SK-N-SH (cell line): ENCODE data around the gene WDR90. TPM values are rescaled to one million over a fixed set of nuclear protein-coding genes. Genes with fewer than 3 reads are reported as not detected.

Experiments used
- CTCF ChIA-PET: fragments of 300-600, 350-600 bp; formaldehyde crosslinking; extraction: SDS; loops from one replicate; lab custom pipeline; 2021; lab: Yijun Ruan, JAX
- POLR2A ChIA-PET: fragments of 350-600 bp; sonication (Branson Sonifier 250); formaldehyde crosslinking; extraction: SDS; loops from one replicate; lab custom pipeline; 2020; ENCODE audit warnings: antibody characterized with exemption, inconsistent platforms; lab: Yijun Ruan, JAX
- DNase-seq: peaks from one replicate; pipeline ENCODE4 v3.0.0; 2012
- H2AFZ ChIP-seq: fragments of 200-600 bp; sonication (generic); 2 replicates; pipeline ENCODE4 v1.8.1; 2016; ENCODE audit warnings: antibody characterized with exemption, mild to moderate bottlenecking, low read depth
- H3F3A ChIP-seq: fragments of 200-600 bp; sonication (generic); replicated peaks from 2 replicates; pipeline ENCODE3; 2016; ENCODE audit warnings: antibody characterized with exemption, mild to moderate bottlenecking; ENCODE audit not compliant: insufficient read depth
- H3K27ac ChIP-seq, 2 experiments: fragments of 200-500 bp in 1 of 2; fragments of 200-600 bp in 1 of 2; sonication (Bioruptor generic) in 1 of 2; sonication (generic), shearing (Covaris generic) in 1 of 2; 2 replicates each; pipeline versions ENCODE4 v1.5.1 to v1.6.1; 2014 to 2016; ENCODE audit warnings: low read depth in 2 of 2, inconsistent platforms in 1 of 2, low read length in 1 of 2, mild to moderate bottlenecking in 1 of 2, mixed read lengths in 1 of 2
- H3K27me3 ChIP-seq: fragments of 200-600 bp; sonication (generic), shearing (Covaris generic); 2 replicates; pipeline ENCODE4 v1.6.1; 2016; ENCODE audit warnings: mixed run types; ENCODE audit not compliant: insufficient read depth
- H3K36me3 ChIP-seq, 2 experiments: fragments of 200-500 bp in 1 of 2; fragments of 200-600 bp in 1 of 2; sonication (Bioruptor generic) in 1 of 2; sonication (generic) in 1 of 2; replicated peaks in 1 of 2; 2 replicates each; pipeline versions ENCODE3 to v1.5.1; 2014 to 2016; ENCODE audit warnings: low read length in 1 of 2, mild to moderate bottlenecking in 1 of 2; ENCODE audit not compliant: insufficient read depth in 2 of 2, control insufficient read depth in 1 of 2
- H3K4me1 ChIP-seq, 2 experiments: fragments of 200-500 bp in 1 of 2; fragments of 200-600 bp in 1 of 2; sonication (Bioruptor generic) in 1 of 2; sonication (generic), shearing (Covaris generic) in 1 of 2; 2 replicates each; pipeline versions ENCODE4 v1.5.1 to v1.6.1; 2014 to 2016; ENCODE audit warnings: low read depth in 1 of 2, low read length in 1 of 2, mixed run types in 1 of 2; ENCODE audit not compliant: insufficient read depth in 2 of 2, control insufficient read depth in 1 of 2
- H3K4me2 ChIP-seq: fragments of 200-600 bp; sonication (generic), shearing (Covaris generic); 2 replicates; pipeline ENCODE4 v1.6.1; 2017; ENCODE audit warnings: mixed run types
- H3K4me3 ChIP-seq, 2 experiments: fragments of 200-500 bp in 1 of 2; fragments of 200-600 bp in 1 of 2; sonication (Bioruptor generic) in 1 of 2; sonication (generic), shearing (Covaris generic) in 1 of 2; 2 replicates each; pipeline versions ENCODE4 v1.5.1 to v1.8.1; 2014 to 2016; ENCODE audit warnings: low read depth in 2 of 2, inconsistent platforms in 1 of 2, low read length in 1 of 2, mild to moderate bottlenecking in 1 of 2, mixed read lengths in 1 of 2, moderate library complexity in 1 of 2
- H3K79me2 ChIP-seq: fragments of 200-600 bp; sonication (generic); 2 replicates; pipeline ENCODE4 v1.8.1; 2017; ENCODE audit warnings: mild to moderate bottlenecking; ENCODE audit not compliant: insufficient read depth
- H3K9ac ChIP-seq: fragments of 200-600 bp; sonication (generic); 2 replicates; pipeline ENCODE4 v1.6.1; 2017; ENCODE audit warnings: mixed run types
- H3K9me2 ChIP-seq: fragments of 200-600 bp; sonication (generic); 2 replicates; pipeline ENCODE4 v1.6.1; 2017; ENCODE audit warnings: mixed run types
- H3K9me3 ChIP-seq: fragments of 200-600 bp; sonication (generic); 2 replicates; pipeline ENCODE4 v1.6.1; 2017; ENCODE audit warnings: mixed run types, mild to moderate bottlenecking, moderate library complexity
- H4K20me1 ChIP-seq: fragments of 200-600 bp; sonication (generic); 2 replicates; pipeline ENCODE4 v1.6.1; 2017; ENCODE audit warnings: mild to moderate bottlenecking, mixed run types; ENCODE audit not compliant: insufficient read depth
- CHD2 ChIP-seq: fragments of 150-350 bp; IDR thresholded peaks from 2 replicates; pipeline ENCODE4 v1.6.1; 2018; ENCODE audit warnings: low read length; ENCODE audit not compliant: partially characterized antibody
- ELF1 ChIP-seq: IDR thresholded peaks from 2 replicates; pipeline ENCODE4 v1.4.0; 2012
- EP300 ChIP-seq, 2 experiments: IDR thresholded peaks; 2 replicates each; pipeline versions ENCODE4 v1.4.0 to v1.6.1; 2012; ENCODE audit warnings: borderline replicate concordance in 1 of 2, low read depth in 1 of 2, low read length in 1 of 2
- EZH2phosphoT487 ChIP-seq: fragments of 200-600 bp; sonication (generic); IDR thresholded peaks from 2 replicates; pipeline ENCODE4 v1.6.1; 2017; ENCODE audit warnings: low read depth, mixed run types, mild to moderate bottlenecking, antibody characterized with exemption, moderate library complexity, borderline replicate concordance
- FOSL2 ChIP-seq: IDR thresholded peaks from 2 replicates; pipeline ENCODE4 v1.4.0; 2012; ENCODE audit warnings: low read depth, mild to moderate bottlenecking, moderate library complexity, borderline replicate concordance
- FOXM1 ChIP-seq: IDR thresholded peaks from 2 replicates; pipeline ENCODE4 v1.4.0; 2012; ENCODE audit warnings: low read depth, mild to moderate bottlenecking
- MXI1 ChIP-seq: IDR thresholded peaks from 2 replicates; pipeline ENCODE4 v1.6.1; 2012; ENCODE audit warnings: mild to moderate bottlenecking, low read depth, low read length, improper control_type of control experiment
- NFIC ChIP-seq: IDR thresholded peaks from 2 replicates; pipeline ENCODE4 v1.4.0; 2012; ENCODE audit warnings: borderline replicate concordance
- NRF1 ChIP-seq: IDR thresholded peaks from 2 replicates; pipeline ENCODE4 v1.6.1; 2012; ENCODE audit warnings: low read depth, mild to moderate bottlenecking, low read length
- RAD21 ChIP-seq: IDR thresholded peaks from 2 replicates; pipeline ENCODE4 v1.6.1; 2012; ENCODE audit warnings: mild to moderate bottlenecking, low read length
- RFX5 ChIP-seq: IDR thresholded peaks from 2 replicates; pipeline ENCODE4 v1.6.1; 2012; ENCODE audit warnings: mild to moderate bottlenecking, improper control_type of control experiment, low read length
- SIN3A ChIP-seq: IDR thresholded peaks from 2 replicates; pipeline ENCODE4 v1.6.1; 2012; ENCODE audit warnings: low read depth, mild to moderate bottlenecking, low read length, moderate library complexity, borderline replicate concordance
- SMC3 ChIP-seq: IDR thresholded peaks from 2 replicates; pipeline ENCODE4 v1.6.1; 2012; ENCODE audit warnings: low read depth, low read length, improper control_type of control experiment
- TAF1 ChIP-seq: IDR thresholded peaks from 2 replicates; pipeline ENCODE4 v1.6.1; 2012; ENCODE audit warnings: low read depth, mild to moderate bottlenecking, low read length, moderate library complexity, borderline replicate concordance
- TCF12 ChIP-seq: IDR thresholded peaks from 2 replicates; pipeline ENCODE4 v1.4.0; 2012
- YY1 ChIP-seq: IDR thresholded peaks from 2 replicates; pipeline ENCODE4 v1.4.0; 2012; ENCODE audit warnings: low read depth, mild to moderate bottlenecking
- WGBS: methylation state at CpG from one replicate; pipeline ENCODE4 v1.1.6; 2017; ENCODE audit warnings: low lambda C conversion rate; 5-methylcytosine and 5-hydroxymethylcytosine counted together
- polyA plus RNA-seq, 3 experiments: library from polyadenylated mRNA; depleted of rRNA; stranded (reverse); fragments of >200 nt; gene quantifications; 2 replicates each; pipeline ENCODE4 v1.2.3, GENCODE V29; 2012
- TF ChIP-seq, protein P1 (sequence below): IDR thresholded peaks from 2 replicates; pipeline ENCODE4 v1.4.0; 2012; ENCODE audit warnings: low read depth, borderline replicate concordance
- TF ChIP-seq, protein P2 (sequence below): IDR thresholded peaks from 2 replicates; pipeline ENCODE4 v1.4.0; 2012; ENCODE audit warnings: low read depth
- TF ChIP-seq, protein P3 (sequence below): IDR thresholded peaks from 2 replicates; pipeline ENCODE4; 2012
- TF ChIP-seq, protein P4 (sequence below): fragments of 200-600 bp; sonication (generic); IDR thresholded peaks from 2 replicates; pipeline ENCODE4 v1.6.1; 2017; ENCODE audit warnings: antibody characterized with exemption, mild to moderate bottlenecking, moderate library complexity

WDR90 gene
- polyA plus RNA-seq, 1 of the 3 experiments (the other 2 are of a cell fraction) = 32.0 TPM

DNA sequence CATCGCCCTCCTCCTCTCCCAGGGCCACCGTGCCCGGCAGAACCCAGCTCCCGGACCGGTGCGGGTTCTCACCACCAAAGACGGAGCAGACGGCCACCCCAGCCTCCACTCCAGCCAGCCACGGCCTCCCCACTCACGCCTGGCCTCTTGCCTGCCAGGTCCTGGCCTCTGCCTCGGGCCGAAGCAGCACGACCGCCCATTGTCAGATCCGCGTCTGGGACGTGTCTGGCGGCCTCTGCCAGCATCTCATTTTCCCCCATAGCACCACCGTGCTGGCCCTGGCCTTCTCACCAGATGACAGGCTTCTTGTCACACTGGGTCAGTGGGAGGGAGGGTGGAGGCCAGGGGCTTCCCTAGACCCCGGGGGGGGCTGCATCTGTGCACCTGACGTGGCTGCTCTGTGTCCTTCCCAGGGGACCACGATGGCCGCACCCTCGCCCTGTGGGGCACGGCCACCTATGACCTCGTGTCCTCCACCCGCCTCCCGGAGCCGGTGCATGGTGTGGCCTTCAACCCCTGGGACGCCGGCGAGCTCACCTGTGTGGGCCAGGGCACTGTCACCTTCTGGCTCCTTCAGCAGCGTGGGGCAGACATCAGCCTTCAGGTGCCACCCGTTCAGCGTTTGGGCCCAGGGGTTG lies 12.1 kb downstream of the WDR90 start:
- H3K4me1 ChIP-seq = peaks cover 3 to 35% of the 10 kb centered on the region in 2 experiments; a peak in 3 of 4 replicates
- no peak overlapping the region for H3K9ac ChIP-seq
- TF ChIP-seq RAD21 (no peak), MXI1 (peak; percentile 13; the same call in 1 of the 2 replicates), SIN3A (no peak)
- TF ChIP-seq, all 33 proteins: peak for 1
- no peaks in the 10 kb centered on the region for H3K79me2 ChIP-seq
- no peaks in the 10 kb centered on the region for H4K20me1 ChIP-seq
- H3F3A ChIP-seq = no peaks in the 10 kb centered on the region
- H3K27me3 ChIP-seq = no peaks in the 10 kb centered on the region
- no peaks in the 10 kb centered on the region for H3K9me3 ChIP-seq
- no peak overlapping the region for H2AFZ ChIP-seq
- peak overlapping the region; percentile 20 to 79; a peak in 2 of 4 replicates for H3K27ac ChIP-seq
- WGBS = 60% methylated on average over 10 of the region's 35 CpGs
- H3K4me3 ChIP-seq = no peak overlapping the region; a peak in 1 of 4 replicates
- POLR2A ChIA-PET = interaction anchor here (0.9 to 1.5 kb wide), 8 partner anchors 10 to 73 kb away, joined by 3 to 13 read pairs (median 4); partner anchors contain the start of genes ANTKMT, METRN, METTL26 and STUB1
- no peak for DNase-seq
- no peaks in the 10 kb centered on the region for H3K9me2 ChIP-seq
- CTCF ChIA-PET = interaction anchor here (0.6 to 6.7 kb wide), 16 partner anchors 9 to 270 kb away, joined by 3 to 92 read pairs (median 4); partner anchors contain the start of genes JMJD8, METRN, RHBDL1 and STUB1
- no peak overlapping the region for H3K4me2 ChIP-seq
- H3K36me3 ChIP-seq = peaks cover 0 to 41% of the 10 kb centered on the region in 2 experiments

DNA sequence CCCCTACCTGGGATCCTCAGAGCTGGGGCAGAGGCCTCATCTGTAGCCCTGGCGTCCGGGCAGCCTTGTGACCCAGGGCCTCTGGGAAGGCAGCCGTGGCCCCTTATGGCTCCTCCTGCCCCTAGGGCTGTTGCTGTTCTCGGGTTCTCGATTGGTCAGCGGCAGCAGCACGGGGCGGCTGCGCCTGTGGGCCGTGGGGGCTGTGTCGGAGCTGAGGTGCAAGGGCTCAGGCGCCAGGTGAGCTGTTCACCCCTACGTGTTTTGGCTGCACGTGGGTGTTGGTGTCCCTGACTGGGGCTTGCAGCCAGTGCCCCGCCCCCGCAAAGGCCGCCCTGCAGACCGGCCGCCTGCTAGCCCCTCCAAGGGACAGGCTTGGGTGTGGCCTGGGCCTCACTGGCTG lies 12.9 kb downstream of the WDR90 start:
- Histone ChIP-seq H3K36me3 (peaks cover 0 to 39% of the 10 kb centered on the region in 2 experiments), H3K9ac (no peak overlapping the region), H3K79me2 (no peaks in the 10 kb centered on the region), H4K20me1 (no peaks in the 10 kb centered on the region), H3K9me3 (no peaks in the 10 kb centered on the region), H3K4me3 (no peak overlapping the region), H3K9me2 (no peaks in the 10 kb centered on the region), H3K4me2 (no peak overlapping the region), H3K27ac (peak overlapping the region in 1 of 2 experiments; percentile 79; a peak in 1 of 4 replicates), H3K4me1 (peaks cover 3 to 35% of the 10 kb centered on the region in 2 experiments; a peak in 3 of 4 replicates), H3F3A (no peaks in the 10 kb centered on the region), H2AFZ (no peak overlapping the region), H3K27me3 (no peaks in the 10 kb centered on the region)
- WGBS = no CpG with 5 or more reads among the region's 19 CpGs
- ChIA-PET POLR2A (interaction anchor here (1.3 kb wide), 2 partner anchors 14 to 17 kb away, joined by 5 read pairs; no protein-coding TSS in a partner anchor), CTCF (interaction anchor here (0.6 to 6.7 kb wide), 7 partner anchors 12 to 80 kb away, joined by 3 to 92 read pairs (median 11); partner anchors contain the start of genes RHBDL1, STUB1 and WDR90)
- no peak for DNase-seq
- TF ChIP-seq TCF12 (no peak), EP300 (IDR thresholded peaks at IDR 0.05; ENCODE audit: borderline replicate concordance in 1 of 2, low read depth in 1 of 2, low read length in 1 of 2) (no peak), FOXM1 (no peak), NRF1 (no peak), MXI1 (no peak), CHD2 (no peak), RFX5 (no peak), SMC3 (no peak), NFIC (no peak), TAF1 (no peak), ELF1 (no peak), SIN3A (no peak), EZH2phosphoT487 (no peak), YY1 (no peak), FOSL2 (no peak)
- TF ChIP-seq, protein P1, sequence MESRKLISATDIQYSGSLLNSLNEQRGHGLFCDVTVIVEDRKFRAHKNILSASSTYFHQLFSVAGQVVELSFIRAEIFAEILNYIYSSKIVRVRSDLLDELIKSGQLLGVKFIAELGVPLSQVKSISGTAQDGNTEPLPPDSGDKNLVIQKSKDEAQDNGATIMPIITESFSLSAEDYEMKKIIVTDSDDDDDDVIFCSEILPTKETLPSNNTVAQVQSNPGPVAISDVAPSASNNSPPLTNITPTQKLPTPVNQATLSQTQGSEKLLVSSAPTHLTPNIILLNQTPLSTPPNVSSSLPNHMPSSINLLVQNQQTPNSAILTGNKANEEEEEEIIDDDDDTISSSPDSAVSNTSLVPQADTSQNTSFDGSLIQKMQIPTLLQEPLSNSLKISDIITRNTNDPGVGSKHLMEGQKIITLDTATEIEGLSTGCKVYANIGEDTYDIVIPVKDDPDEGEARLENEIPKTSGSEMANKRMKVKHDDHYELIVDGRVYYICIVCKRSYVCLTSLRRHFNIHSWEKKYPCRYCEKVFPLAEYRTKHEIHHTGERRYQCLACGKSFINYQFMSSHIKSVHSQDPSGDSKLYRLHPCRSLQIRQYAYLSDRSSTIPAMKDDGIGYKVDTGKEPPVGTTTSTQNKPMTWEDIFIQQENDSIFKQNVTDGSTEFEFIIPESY = no peak
- TF ChIP-seq, protein P2, sequence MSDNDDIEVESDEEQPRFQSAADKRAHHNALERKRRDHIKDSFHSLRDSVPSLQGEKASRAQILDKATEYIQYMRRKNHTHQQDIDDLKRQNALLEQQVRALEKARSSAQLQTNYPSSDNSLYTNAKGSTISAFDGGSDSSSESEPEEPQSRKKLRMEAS = no peak
- TF ChIP-seq, protein P3, sequence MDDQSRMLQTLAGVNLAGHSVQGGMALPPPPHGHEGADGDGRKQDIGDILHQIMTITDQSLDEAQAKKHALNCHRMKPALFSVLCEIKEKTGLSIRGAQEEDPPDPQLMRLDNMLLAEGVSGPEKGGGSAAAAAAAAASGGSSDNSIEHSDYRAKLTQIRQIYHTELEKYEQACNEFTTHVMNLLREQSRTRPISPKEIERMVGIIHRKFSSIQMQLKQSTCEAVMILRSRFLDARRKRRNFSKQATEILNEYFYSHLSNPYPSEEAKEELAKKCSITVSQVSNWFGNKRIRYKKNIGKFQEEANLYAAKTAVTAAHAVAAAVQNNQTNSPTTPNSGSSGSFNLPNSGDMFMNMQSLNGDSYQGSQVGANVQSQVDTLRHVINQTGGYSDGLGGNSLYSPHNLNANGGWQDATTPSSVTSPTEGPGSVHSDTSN = no peak
- TF ChIP-seq, protein P4, sequence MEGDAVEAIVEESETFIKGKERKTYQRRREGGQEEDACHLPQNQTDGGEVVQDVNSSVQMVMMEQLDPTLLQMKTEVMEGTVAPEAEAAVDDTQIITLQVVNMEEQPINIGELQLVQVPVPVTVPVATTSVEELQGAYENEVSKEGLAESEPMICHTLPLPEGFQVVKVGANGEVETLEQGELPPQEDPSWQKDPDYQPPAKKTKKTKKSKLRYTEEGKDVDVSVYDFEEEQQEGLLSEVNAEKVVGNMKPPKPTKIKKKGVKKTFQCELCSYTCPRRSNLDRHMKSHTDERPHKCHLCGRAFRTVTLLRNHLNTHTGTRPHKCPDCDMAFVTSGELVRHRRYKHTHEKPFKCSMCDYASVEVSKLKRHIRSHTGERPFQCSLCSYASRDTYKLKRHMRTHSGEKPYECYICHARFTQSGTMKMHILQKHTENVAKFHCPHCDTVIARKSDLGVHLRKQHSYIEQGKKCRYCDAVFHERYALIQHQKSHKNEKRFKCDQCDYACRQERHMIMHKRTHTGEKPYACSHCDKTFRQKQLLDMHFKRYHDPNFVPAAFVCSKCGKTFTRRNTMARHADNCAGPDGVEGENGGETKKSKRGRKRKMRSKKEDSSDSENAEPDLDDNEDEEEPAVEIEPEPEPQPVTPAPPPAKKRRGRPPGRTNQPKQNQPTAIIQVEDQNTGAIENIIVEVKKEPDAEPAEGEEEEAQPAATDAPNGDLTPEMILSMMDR = no peak
